Fibroblast of lung (primary cell): ENCODE results near the gene HINT3.
"Not testable (repeated sequence)": the region's sequence is repeated elsewhere in the genome, so short reads cannot be mapped to it uniquely, and the experiment has no call there.

Experiments used
- CTCF ChIP-seq, 2 donors: IDR thresholded peaks in 1 of 2; conservative IDR thresholded peaks in 1 of 2; 1 replicate in 1 of 2; 2 replicates in 1 of 2; pipeline ENCODE4 v1.5.1; 2011 to 2012; ENCODE audit warnings: low read length in 2 of 2, control low read depth in 1 of 2, inconsistent platforms in 1 of 2, low read depth in 1 of 2, mild to moderate bottlenecking in 1 of 2
- EZH2 ChIP-seq: IDR thresholded peaks from 2 replicates; pipeline ENCODE4 v1.5.1; 2012; ENCODE audit warnings: low read length, control low read depth, mild to moderate bottlenecking; ENCODE audit errors: missing control alignments

- not testable (repeated sequence) for TF ChIP-seq CTCF (conservative IDR thresholded peaks at IDR 0.05 in 1 of 2, IDR thresholded peaks at IDR 0.05 in 1 of 2; ENCODE audit: low read depth in 1 of 2, low read length in 2 of 2); EZH2
Measured at GRCh38 chr6:125912430-125912829, 44.1 kb upstream of the HINT3 start.
